Gastroesophageal sphincter (tissue), 4 donors: Measurements from ENCODE around the gene FAM24A. TPM values are rescaled to one million over a fixed set of nuclear protein-coding genes. Genes with fewer than 3 reads are reported as not detected.

Experiments
- ATAC-seq: fragments of 150-250 bp; one replicate; pipeline ENCODE4 v1.9.1; 2016; ENCODE audit warnings: mild to moderate bottlenecking, moderate library complexity
- H3K27ac ChIP-seq, 4 donors: fragments of 200-600 bp; sonication (generic) in 3 of 4; 1 replicate in 3 of 4; 2 replicates in 1 of 4; pipeline ENCODE4 v1.5.1; 2016 to 2019
- H3K27me3 ChIP-seq: fragments of 200-600 bp; sonication (generic); one replicate; pipeline ENCODE4 v1.5.1; 2019
- H3K36me3 ChIP-seq, 2 donors: fragments of 200-600 bp; sonication (generic); one replicate each; pipeline ENCODE4 v1.5.1; 2019; ENCODE audit warnings: control low read depth in 1 of 2
- H3K4me1 ChIP-seq, 3 donors: fragments of 200-600 bp; sonication (generic); 1 replicate in 2 of 3; 2 replicates in 1 of 3; pipeline ENCODE4 v1.5.1; 2016 to 2019; ENCODE audit warnings: control low read depth in 2 of 3
- H3K4me3 ChIP-seq, 2 donors: fragments of 200-600 bp; sonication (generic); one replicate each; pipeline ENCODE4 v1.5.1; 2019; ENCODE audit warnings: mild to moderate bottlenecking in 1 of 2, moderate library complexity in 1 of 2
- H3K9me3 ChIP-seq, 3 donors: fragments of 200-600 bp; sonication (generic); one replicate each; pipeline ENCODE4 v1.5.1; 2017 to 2019; ENCODE audit warnings: control low read depth in 2 of 3
- CTCF ChIP-seq, 4 experiments: fragments of 200-600 bp in 2 of 4; fragments of 450-650 bp in 2 of 4; sonication (generic) in 1 of 4; IDR thresholded peaks; one replicate each; pipeline ENCODE4 v1.5.1; 2017 to 2019; ENCODE audit warnings: antibody characterized with exemption in 4 of 4, mild to moderate bottlenecking in 2 of 4, moderate library complexity in 2 of 4
- EP300 ChIP-seq: sonication (generic); formaldehyde crosslinking; IDR thresholded peaks from one replicate; pipeline ENCODE4 v1.6.1; 2017; ENCODE audit warnings: antibody characterized with exemption, mild to moderate bottlenecking
- POLR2A ChIP-seq, 2 donors: fragments of 450-650 bp; IDR thresholded peaks; one replicate each; pipeline ENCODE4 v1.6.1; 2017; ENCODE audit warnings: antibody characterized with exemption in 2 of 2, mild to moderate bottlenecking in 2 of 2, moderate library complexity in 1 of 2
- POLR2AphosphoS5 ChIP-seq: sonication (generic); formaldehyde crosslinking; IDR thresholded peaks from one replicate; pipeline ENCODE4 v1.6.1; 2017; ENCODE audit warnings: antibody characterized with exemption
- WGBS, 2 donors: methylation state at CpG; one replicate each; pipeline ENCODE4 v1.1.5; 2018; ENCODE audit warnings: low coverage in 1 of 2; 5-methylcytosine and 5-hydroxymethylcytosine counted together
- total RNA-seq, 4 donors: library from RNA; depleted of rRNA; stranded (reverse); fragments of >200 nt; gene quantifications; one replicate each; pipeline ENCODE4 v1.1.0, GENCODE V29; 2016

Gene FAM24A
- total RNA-seq, 4 donors from 2014 or later: not detected

DNA sequence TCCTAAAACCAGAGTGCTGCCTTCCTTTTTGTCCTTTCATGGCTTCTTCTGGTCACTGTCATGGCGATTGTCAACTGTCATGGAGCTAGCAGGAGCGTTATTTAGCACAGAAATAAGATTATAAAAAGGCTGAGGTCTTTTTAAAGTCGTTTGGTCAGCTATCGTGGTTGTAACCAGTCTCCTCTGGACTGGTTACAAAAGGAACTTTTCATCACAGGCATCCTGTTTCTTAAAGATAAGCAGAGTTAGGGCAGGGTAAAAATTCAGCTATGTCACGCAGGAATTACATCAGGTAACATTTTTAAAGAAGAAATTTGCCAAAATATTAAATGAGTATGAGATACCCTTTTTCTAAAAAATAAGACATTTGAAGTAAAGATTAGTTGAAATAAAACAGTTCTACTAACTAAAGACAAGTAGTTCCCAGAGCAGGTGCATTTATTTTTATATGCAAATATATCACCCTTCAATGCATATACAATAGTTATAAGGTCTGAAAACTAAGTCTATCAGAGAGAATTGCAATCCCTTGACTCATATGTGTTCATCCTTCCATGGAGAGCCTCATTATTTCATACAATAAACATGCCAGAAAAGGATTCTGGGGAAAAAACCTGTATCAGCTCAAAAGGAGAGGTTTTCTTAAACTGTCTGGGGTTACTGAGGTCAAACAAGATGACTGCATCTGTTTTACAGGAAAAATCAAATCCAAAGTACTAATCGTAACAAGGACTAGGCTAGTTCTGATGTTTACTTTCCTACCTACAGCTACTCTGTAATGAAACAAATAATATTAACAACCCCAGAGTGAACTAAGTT, 20.9 kb downstream of the FAM24A start:
- no peak for ATAC-seq
- Histone ChIP-seq H3K36me3 (peaks cover 0 to 17% of the 10 kb centered on the region in 2 donors), H3K27ac (no peak overlapping the region), H3K4me1 (no peaks in the 10 kb centered on the region), H3K9me3 (no peaks in the 10 kb centered on the region), H3K27me3 (no peaks in the 10 kb centered on the region), H3K4me3 (no peak overlapping the region)
- TF ChIP-seq POLR2AphosphoS5 (no peak), POLR2A (IDR thresholded peaks at IDR 0.05) (no peak), CTCF (IDR thresholded peaks at IDR 0.05) (no peak), EP300 (no peak)
- 70 to 72% methylated on average over 6 of the region's 6 CpGs for WGBS, 2 donors

DNA sequence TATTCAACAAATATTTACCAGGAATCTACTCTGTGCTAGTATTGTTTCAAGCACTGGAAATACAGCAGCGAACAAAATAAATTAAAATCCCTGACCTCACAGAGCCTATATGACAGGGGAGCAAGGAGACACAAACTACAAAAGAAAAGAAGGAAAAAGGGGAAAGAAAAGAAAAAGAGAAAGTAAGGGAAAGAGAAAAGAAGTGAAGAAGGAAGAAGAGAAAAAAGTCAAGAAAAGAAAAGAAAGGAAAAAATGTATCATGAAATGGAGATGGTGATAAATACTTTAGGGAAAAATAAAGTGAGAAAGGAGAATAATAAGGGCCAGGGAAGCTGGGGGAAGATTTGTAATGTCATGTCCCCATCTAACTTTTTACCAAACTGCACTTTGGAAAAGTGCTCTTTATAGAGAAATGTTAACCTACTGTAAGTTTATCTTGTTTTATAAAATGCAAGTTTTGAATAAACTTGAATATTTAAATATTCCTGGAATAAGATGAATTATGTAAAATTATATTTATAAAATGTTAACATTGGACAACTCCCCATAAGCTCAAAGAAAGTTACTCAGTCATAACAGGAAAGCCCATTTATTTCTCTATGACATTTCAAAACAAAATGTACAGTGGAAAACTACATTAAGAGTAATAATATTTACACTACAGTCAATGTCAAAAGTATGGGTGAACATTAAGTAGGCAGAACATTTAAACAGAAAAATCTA, 28.9 kb downstream of the FAM24A start:
- H3K9me3 ChIP-seq: no peaks in the 10 kb centered on the region
- H3K4me1 ChIP-seq: peaks cover 0 to 7% (median 0%) of the 10 kb centered on the region in 3 donors
- H3K27ac ChIP-seq: no peak overlapping the region
- H3K27me3 ChIP-seq: no peaks in the 10 kb centered on the region
- no peak for TF ChIP-seq EP300
- TF ChIP-seq POLR2AphosphoS5: no peak
- 89% methylated on average over 1 of the region's 1 CpG for WGBS, 2 donors
- H3K4me3 ChIP-seq: no peak overlapping the region
- peaks cover 5 to 37% of the 10 kb centered on the region in 2 donors for H3K36me3 ChIP-seq
- no peak for ATAC-seq

DNA sequence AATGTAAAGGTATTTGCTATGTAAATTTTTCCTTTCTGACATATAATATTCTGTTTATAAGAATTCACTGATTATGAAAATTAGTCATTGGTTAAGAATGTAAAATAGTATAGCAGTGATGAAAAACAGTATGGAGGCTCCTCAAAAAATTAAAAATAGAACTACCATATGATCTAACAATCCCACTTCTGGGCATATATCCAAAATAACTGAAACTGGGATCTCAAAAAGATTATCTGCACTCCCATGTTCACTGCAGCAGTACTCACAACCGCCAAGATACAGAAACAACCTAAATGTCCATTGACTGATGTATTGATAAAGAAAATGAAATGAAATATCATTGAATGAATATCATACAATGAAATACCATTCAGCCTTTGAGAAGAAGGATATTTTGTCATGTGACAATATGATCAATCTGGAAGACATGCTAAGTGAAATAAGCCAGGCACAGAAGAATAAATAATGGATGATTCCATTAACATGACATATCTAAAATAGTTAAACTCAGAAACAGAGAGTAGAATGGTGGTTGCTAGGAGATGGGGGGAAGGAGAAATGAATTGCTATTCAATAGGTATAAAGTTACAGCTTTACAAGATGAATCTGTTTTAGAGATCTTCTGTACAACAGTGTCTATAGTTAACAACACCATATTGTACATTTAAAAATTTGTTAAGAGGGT, 29.6 kb downstream of the FAM24A start:
- Histone ChIP-seq H3K36me3 (peaks cover 5 to 38% of the 10 kb centered on the region in 2 donors), H3K4me3 (no peak overlapping the region), H3K9me3 (no peaks in the 10 kb centered on the region), H3K27me3 (no peaks in the 10 kb centered on the region), H3K4me1 (peaks cover 0 to 7% (median 0%) of the 10 kb centered on the region in 3 donors), H3K27ac (no peak overlapping the region)
- TF ChIP-seq POLR2A (IDR thresholded peaks at IDR 0.05): no peak
- TF ChIP-seq CTCF (IDR thresholded peaks at IDR 0.05): no peak
- no peak for TF ChIP-seq POLR2AphosphoS5
- no peak for TF ChIP-seq EP300
- ATAC-seq: no peak
- WGBS, 2 donors: 18 to 39% methylated on average over 1 of the region's 1 CpG

DNA sequence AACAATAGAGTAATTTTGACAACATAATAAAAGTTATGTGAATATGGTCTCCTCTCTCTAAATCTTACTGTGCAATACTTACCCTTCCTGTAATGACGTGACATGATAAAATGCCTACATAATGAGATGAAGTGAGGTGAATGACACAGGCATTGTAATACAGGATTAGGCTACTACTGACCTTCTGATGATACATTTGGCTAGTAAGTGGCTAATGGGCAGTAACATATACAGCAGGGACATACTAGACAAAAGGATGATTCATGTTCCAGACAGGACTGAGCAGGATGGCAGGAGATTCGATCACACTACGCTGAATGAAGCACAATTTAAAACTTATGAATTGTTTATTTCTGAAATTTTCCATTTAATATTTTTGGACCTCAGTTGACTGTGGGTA, 38.9 kb downstream of the FAM24A start:
- Histone ChIP-seq H3K9me3 (no peaks in the 10 kb centered on the region), H3K4me3 (no peak overlapping the region), H3K4me1 (peaks cover 0 to 22% (median 11%) of the 10 kb centered on the region in 3 donors), H3K27me3 (no peaks in the 10 kb centered on the region), H3K27ac (no peak overlapping the region), H3K36me3 (peaks cover 0 to 46% of the 10 kb centered on the region in 2 donors)
- TF ChIP-seq CTCF (IDR thresholded peaks at IDR 0.05): no peak
- no peak for TF ChIP-seq EP300
- no peak for TF ChIP-seq POLR2A (IDR thresholded peaks at IDR 0.05)
- TF ChIP-seq POLR2AphosphoS5: no peak
- 80 to 100% methylated on average over 2 to 3 of the region's 3 CpGs for WGBS, 2 donors
- no peak for ATAC-seq
